ENCODE data around the gene P2RY13.

- TF ChIP-seq TEAD4 (IDR thresholded peaks at IDR 0.05) (no peak), FOXM1 (IDR thresholded peaks at IDR 0.05; ENCODE audit: borderline replicate concordance, low read depth) (no peak), EGR1 (IDR thresholded peaks at IDR 0.05) (no peak), CEBPB (IDR thresholded peaks at IDR 0.05) (no peak)
Observed at GRCh38 chr3:151345859-151346258, 16.5 kb upstream of the P2RY13 start.
